ENCODE measurements around the gene SLC1A6.

- TF ChIP-seq, protein P1, sequence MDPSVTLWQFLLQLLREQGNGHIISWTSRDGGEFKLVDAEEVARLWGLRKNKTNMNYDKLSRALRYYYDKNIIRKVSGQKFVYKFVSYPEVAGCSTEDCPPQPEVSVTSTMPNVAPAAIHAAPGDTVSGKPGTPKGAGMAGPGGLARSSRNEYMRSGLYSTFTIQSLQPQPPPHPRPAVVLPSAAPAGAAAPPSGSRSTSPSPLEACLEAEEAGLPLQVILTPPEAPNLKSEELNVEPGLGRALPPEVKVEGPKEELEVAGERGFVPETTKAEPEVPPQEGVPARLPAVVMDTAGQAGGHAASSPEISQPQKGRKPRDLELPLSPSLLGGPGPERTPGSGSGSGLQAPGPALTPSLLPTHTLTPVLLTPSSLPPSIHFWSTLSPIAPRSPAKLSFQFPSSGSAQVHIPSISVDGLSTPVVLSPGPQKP (IDR thresholded peaks at IDR 0.05; ENCODE audit: borderline replicate concordance, low read depth, low read length), result no peak
- no peak for TF ChIP-seq SMC3 (IDR thresholded peaks at IDR 0.05; ENCODE audit: low read depth, low read length)
- TF ChIP-seq FOS (IDR thresholded peaks at IDR 0.05; ENCODE audit: low read depth, low read length), result no peak
- TF ChIP-seq MAFK (IDR thresholded peaks at IDR 0.05; ENCODE audit: low read depth, low read length), result no peak
- TF ChIP-seq, protein P2, sequence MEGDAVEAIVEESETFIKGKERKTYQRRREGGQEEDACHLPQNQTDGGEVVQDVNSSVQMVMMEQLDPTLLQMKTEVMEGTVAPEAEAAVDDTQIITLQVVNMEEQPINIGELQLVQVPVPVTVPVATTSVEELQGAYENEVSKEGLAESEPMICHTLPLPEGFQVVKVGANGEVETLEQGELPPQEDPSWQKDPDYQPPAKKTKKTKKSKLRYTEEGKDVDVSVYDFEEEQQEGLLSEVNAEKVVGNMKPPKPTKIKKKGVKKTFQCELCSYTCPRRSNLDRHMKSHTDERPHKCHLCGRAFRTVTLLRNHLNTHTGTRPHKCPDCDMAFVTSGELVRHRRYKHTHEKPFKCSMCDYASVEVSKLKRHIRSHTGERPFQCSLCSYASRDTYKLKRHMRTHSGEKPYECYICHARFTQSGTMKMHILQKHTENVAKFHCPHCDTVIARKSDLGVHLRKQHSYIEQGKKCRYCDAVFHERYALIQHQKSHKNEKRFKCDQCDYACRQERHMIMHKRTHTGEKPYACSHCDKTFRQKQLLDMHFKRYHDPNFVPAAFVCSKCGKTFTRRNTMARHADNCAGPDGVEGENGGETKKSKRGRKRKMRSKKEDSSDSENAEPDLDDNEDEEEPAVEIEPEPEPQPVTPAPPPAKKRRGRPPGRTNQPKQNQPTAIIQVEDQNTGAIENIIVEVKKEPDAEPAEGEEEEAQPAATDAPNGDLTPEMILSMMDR (conservative IDR thresholded peaks at IDR 0.05; ENCODE audit: low read depth, low read length), result no peak
- no peak for TF ChIP-seq POLR2A (IDR thresholded peaks at IDR 0.05; ENCODE audit: low read depth, low read length)
- no peak for TF ChIP-seq RAD21 (IDR thresholded peaks at IDR 0.05; ENCODE audit: low read length)
- no peak for TF ChIP-seq CEBPB (IDR thresholded peaks at IDR 0.05; ENCODE audit: low read depth, low read length)
- no peak for TF ChIP-seq MAZ (IDR thresholded peaks at IDR 0.05; ENCODE audit: borderline replicate concordance, low read depth, low read length)
- TF ChIP-seq NFE2L2 (IDR thresholded peaks at IDR 0.05; ENCODE audit: low read depth, low read length), result no peak
- no peak for TF ChIP-seq RFX5 (IDR thresholded peaks at IDR 0.05; ENCODE audit: low read depth, low read length)
- no peak for TF ChIP-seq CHD1 (IDR thresholded peaks at IDR 0.05; ENCODE audit: low read depth, low read length)
Measured at GRCh38 chr19:14957464-14957863, 22.2 kb downstream of the SLC1A6 start.
